Kidney epithelial cell (primary cell): Measurements from ENCODE around the gene STK4. TPM values are rescaled to one million over a fixed set of nuclear protein-coding genes. Genes with fewer than 3 reads are reported as not detected.

ENCODE experiments used
- DNase-seq: peaks from one replicate; pipeline ENCODE4 v3.0.0-alpha.2; 2010; ENCODE audit warnings: low read depth
- H3K27me3 ChIP-seq: 2 replicates; pipeline ENCODE4 v1.6.0; 2011; ENCODE audit warnings: low read length; ENCODE audit not compliant: control insufficient read depth, insufficient read depth
- H3K36me3 ChIP-seq: 2 replicates; pipeline ENCODE4 v1.5.1; 2011; ENCODE audit warnings: low read length; ENCODE audit not compliant: control insufficient read depth, insufficient read depth
- H3K4me3 ChIP-seq: 2 replicates; pipeline ENCODE4 v1.5.1; 2011; ENCODE audit warnings: low read depth, mild to moderate bottlenecking, control low read depth, low read length
- CTCF ChIP-seq: IDR thresholded peaks from 2 replicates; pipeline ENCODE4 v1.5.1; 2011; ENCODE audit warnings: mild to moderate bottlenecking, moderate library complexity, low read length, control low read depth, inconsistent platforms; ENCODE audit not compliant: insufficient read depth, poor library complexity, severe bottlenecking
- total RNA-seq: library from RNA; depleted of rRNA; stranded (reverse); fragments of >200 nt; gene quantifications from 2 replicates; pipeline ENCODE4 v1.2.3, GENCODE V29; 2015

The STK4 gene
- total RNA-seq, 1 donor from 2014 or later, result 27.1 TPM

- no peak overlapping the region for H3K4me3 ChIP-seq
- no peak for TF ChIP-seq CTCF
- DNase-seq, result peak; percentile 52
- H3K36me3 ChIP-seq, result no peaks in the 10 kb centered on the region
- H3K27me3 ChIP-seq, result no peaks in the 10 kb centered on the region
These were observed 69.9 kb downstream of the STK4 start for GRCh38 chr20:45036044-45036755.

DNA sequence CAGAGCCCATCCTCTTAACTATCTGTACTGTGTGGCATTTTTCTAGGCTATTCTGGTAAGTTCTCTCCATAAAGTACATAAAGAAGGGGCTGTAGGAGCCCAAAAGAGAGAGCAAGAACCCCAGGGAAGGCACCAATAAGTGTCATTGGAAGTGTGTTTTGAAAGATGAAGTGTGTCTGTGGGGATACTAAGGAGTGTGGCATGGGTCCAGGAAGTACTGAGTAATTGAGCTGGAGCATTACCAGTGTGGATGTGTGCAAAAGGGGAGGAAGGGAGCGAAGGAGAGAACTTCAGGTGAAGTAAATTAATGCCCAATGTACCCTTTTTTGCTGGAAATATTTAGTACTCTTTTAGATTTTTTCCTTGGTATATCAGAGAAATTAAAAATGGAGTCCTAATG, 70.7 kb downstream of the STK4 start:
- no peak for DNase-seq
- Histone ChIP-seq H3K36me3 (no peaks in the 10 kb centered on the region), H3K27me3 (no peaks in the 10 kb centered on the region), H3K4me3 (no peak overlapping the region)
- no peak for TF ChIP-seq CTCF

DNA sequence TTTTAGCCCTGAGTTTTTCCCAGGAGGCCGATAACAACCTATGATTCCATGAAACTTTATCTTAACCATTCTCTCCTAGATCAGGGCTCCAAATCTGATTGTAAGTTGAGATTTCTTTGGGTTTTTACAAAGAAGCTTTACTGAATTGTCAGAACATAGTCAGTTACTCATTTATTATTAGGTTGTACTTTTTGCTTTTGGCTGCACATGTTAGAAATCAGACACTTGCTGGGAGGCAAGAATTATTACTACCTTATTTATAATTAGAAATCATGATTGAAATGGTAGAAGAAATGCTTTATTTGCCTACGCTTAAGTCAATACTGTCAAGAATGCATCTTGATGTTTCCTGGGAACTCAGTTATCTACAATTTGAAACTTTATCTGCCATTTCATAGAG, 71.3 kb downstream of the STK4 start:
- no peak overlapping the region for H3K4me3 ChIP-seq
- no peaks in the 10 kb centered on the region for H3K36me3 ChIP-seq
- H3K27me3 ChIP-seq, result no peaks in the 10 kb centered on the region
- TF ChIP-seq CTCF, result no peak
- no peak for DNase-seq

GRCh38 chr20:45038745-45039474, 72.6 kb downstream of the STK4 start:
- no peak for DNase-seq
- no peaks in the 10 kb centered on the region for H3K36me3 ChIP-seq
- H3K4me3 ChIP-seq, result no peak overlapping the region
- no peaks in the 10 kb centered on the region for H3K27me3 ChIP-seq
- TF ChIP-seq CTCF, result no peak

DNA sequence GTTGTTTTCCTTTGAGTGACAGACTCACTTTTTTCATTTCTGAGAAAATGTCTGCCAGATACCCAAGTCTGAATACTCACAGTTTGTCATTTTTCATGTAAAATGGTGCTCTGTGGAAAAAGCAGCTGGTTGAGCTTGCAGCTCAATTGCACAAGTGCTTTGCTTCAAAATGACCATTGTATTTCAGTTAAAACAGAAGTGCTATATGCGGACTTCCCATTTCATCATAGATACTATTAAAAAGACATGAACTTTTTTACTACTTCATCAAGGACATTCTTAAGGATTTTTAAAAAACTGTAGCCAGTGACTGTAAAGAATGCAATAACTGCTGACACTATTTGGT, 73.1 kb downstream of the STK4 start:
- no peaks in the 10 kb centered on the region for H3K27me3 ChIP-seq
- TF ChIP-seq CTCF, result no peak
- no peaks in the 10 kb centered on the region for H3K36me3 ChIP-seq
- no peak overlapping the region for H3K4me3 ChIP-seq
- no peak for DNase-seq
